Thymus (tissue), 11 donors: ENCODE measurements around the gene CAMK2B. TPM values are rescaled to one million over a fixed set of nuclear protein-coding genes. Genes with fewer than 3 reads are reported as not detected.
"Not testable (repeated sequence)": the region's sequence is repeated elsewhere in the genome, so short reads cannot be mapped to it uniquely, and the experiment has no call there.

ENCODE experiments used
- DNase-seq, 9 donors: peaks; one replicate each; pipeline ENCODE4 v3.0.0-alpha.2; 2013; ENCODE audit warnings: low spot score in 9 of 9, low read depth in 6 of 9, missing footprints in 1 of 9
- H3K27ac ChIP-seq, 2 donors: one replicate each; pipeline ENCODE4 v1.5.1; 2013; ENCODE audit warnings: control low read depth in 1 of 2, low read depth in 1 of 2, low read length in 1 of 2, mild to moderate bottlenecking in 1 of 2, moderate library complexity in 1 of 2
- H3K27me3 ChIP-seq, 2 donors: one replicate each; pipeline ENCODE4 v1.5.1; 2013; ENCODE audit warnings: low read length in 1 of 2; ENCODE audit not compliant: control insufficient read depth in 2 of 2, insufficient read depth in 1 of 2
- H3K36me3 ChIP-seq, 2 donors: one replicate each; pipeline ENCODE4 v1.5.1; 2013; ENCODE audit warnings: low read length in 1 of 2, mild to moderate bottlenecking in 1 of 2, moderate library complexity in 1 of 2; ENCODE audit not compliant: control insufficient read depth in 2 of 2, insufficient read depth in 2 of 2
- H3K4me1 ChIP-seq, 2 donors: one replicate each; pipeline ENCODE4 v1.5.1; 2013; ENCODE audit warnings: low read length in 2 of 2; ENCODE audit not compliant: control insufficient read depth in 2 of 2, insufficient read depth in 2 of 2
- H3K4me3 ChIP-seq, 2 donors: one replicate each; pipeline ENCODE4 v1.5.1; 2013; ENCODE audit warnings: low read length in 2 of 2, control low read depth in 1 of 2, mild to moderate bottlenecking in 1 of 2
- H3K9me3 ChIP-seq, 2 donors: one replicate each; pipeline ENCODE4 v1.5.1; 2013; ENCODE audit warnings: low read length in 1 of 2, mild to moderate bottlenecking in 1 of 2; ENCODE audit not compliant: control insufficient read depth in 2 of 2, insufficient read depth in 1 of 2
- WGBS: extraction: QIAGEN DNeasy Blood & Tissue Kit; methylation state at CpG from one replicate; pipeline ENCODE4 v1.1.7; 2013; 5-methylcytosine and 5-hydroxymethylcytosine counted together
- polyA plus RNA-seq: library from polyadenylated mRNA; stranded (reverse); fragments of 200-250 nt; gene quantifications from one replicate; pipeline ENCODE4 v1.2.3, GENCODE V29; 2013
- total RNA-seq: library from RNA; stranded (reverse); fragments of 120-200 nt; gene quantifications from one replicate; pipeline ENCODE4 v1.2.4, GENCODE V29; 2013
- donor health status: healthy.

CAMK2B gene
- total and polyA plus RNA-seq, 2 donors, result 0.85 to 3.1 TPM

DNA sequence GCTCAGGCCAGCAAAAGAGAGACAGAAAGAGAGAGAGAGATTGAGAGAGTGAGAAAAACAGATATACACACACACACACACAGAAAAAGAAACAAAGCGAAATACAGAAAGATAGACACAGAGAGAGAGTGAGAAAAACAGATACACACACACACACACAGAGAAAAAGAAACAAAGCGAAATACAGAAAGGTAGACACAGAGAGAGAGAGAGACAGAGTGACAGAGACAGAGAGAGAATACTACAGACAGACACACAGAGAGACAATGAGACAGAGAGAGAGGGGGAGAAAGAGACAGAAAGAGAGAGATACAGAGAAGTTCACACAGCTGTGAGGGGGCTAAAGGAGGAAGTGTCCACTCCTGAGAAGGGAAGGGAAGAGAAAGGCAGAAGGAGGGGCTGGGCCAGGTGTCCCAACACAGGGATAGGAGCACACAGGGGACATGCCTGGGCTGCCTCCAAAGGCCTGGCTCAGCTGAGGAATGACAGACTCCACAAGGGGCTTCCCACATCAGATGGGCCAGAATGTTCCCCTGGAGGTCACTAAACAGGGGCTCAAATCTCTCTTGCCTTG is 140.4 kb downstream of the CAMK2B start:
- Histone ChIP-seq H3K36me3 (no peaks in the 10 kb centered on the region), H3K27me3 (peaks cover 0 to 2% of the 10 kb centered on the region in 2 donors), H3K4me3 (no peak overlapping the region), H3K9me3 (peaks cover 0 to 7% of the 10 kb centered on the region in 2 donors), H3K4me1 (no peaks in the 10 kb centered on the region), H3K27ac (no peak overlapping the region)
- no peak for DNase-seq
- 98% methylated on average over 2 of the region's 2 CpGs for WGBS

DNA sequence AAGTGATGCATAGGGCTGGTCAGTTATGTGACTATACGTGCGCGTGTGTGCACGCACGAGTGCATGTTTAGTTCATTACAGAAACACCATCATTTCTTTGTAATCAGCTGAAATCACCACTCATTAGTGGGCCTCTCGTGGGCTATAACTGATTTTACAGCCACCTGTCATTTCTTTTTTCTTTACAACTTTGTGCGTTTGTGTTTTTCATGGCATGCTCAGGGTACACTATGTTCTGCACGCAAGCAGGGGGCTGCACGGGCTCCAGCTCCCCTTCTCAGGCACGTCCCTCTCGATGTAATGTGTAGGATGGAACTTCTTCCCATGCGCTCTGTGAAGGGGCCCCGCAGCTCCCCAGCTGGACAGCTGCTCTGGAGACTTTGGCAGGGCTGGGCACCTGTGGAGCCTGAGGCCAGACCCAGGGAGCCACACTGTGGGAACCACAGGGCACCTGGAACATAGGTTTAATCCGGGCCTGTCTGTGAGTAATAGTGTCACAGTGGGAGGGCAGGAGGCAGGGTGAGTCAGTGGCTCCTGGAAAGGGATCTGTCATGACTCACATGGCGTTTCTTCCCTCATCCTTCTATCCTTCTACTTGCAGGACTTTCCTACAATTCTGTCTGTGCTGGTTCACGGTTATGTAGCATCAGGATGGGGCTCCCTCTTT is 141.1 kb downstream of the CAMK2B start:
- Histone ChIP-seq H3K9me3 (peaks cover 0 to 7% of the 10 kb centered on the region in 2 donors), H3K27me3 (peaks cover 0 to 2% of the 10 kb centered on the region in 2 donors), H3K4me3 (no peak overlapping the region), H3K36me3 (no peaks in the 10 kb centered on the region), H3K4me1 (no peaks in the 10 kb centered on the region), H3K27ac (no peak overlapping the region)
- 94% methylated on average over 16 of the region's 16 CpGs for WGBS
- DNase-seq, result no peak

DNA sequence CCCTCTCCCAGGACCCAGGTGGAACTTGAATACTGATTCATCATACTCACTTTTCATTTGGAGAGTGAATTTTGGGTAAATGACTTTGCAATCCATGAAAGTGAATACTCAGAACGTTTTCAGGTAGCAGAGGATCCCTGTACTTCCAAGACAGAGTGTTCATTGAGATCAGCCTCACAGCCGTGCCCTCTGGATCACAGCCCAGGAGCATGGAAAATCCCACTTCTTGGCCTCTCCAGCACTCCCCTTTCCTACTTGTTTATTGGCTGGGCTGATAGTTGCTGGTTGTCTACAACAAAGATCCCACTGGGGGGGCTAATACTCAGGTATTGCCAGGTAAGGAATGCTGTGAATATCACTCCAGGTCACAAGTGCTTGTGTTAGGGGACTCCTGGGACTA is 142.0 kb downstream of the CAMK2B start:
- peaks cover 0 to 2% of the 10 kb centered on the region in 2 donors for H3K27me3 ChIP-seq
- DNase-seq, result no peak
- no peaks in the 10 kb centered on the region for H3K4me1 ChIP-seq
- peaks cover 0 to 7% of the 10 kb centered on the region in 2 donors for H3K9me3 ChIP-seq
- no peak overlapping the region for H3K4me3 ChIP-seq
- H3K36me3 ChIP-seq, result no peaks in the 10 kb centered on the region
- no peak overlapping the region for H3K27ac ChIP-seq
- 74% methylated on average over 2 of the region's 2 CpGs for WGBS

DNA sequence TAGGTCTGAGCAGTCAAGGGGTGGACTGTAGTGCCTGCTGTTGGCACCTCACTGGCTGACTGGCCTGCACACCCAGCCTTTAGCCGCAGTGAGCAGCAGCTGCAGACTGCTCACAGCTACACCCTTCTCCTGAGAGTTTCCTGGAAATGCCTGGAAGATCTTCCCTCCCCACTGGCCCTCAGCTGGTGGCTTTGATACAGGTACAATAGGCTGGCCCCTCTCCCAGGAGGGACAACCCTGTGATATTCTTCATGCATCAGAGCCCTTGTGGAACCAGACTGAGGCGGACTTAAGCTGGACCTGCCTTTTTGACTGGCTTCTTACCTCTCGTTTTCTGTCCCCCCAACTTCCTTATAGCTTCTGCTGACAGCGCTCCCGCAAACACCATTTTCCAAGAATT is 142.6 kb downstream of the CAMK2B start:
- 85% methylated on average over 5 of the region's 5 CpGs for WGBS
- no peaks in the 10 kb centered on the region for H3K4me1 ChIP-seq
- DNase-seq, result no peak
- H3K9me3 ChIP-seq, result peaks cover 0 to 7% of the 10 kb centered on the region in 2 donors
- H3K27me3 ChIP-seq, result no peaks in the 10 kb centered on the region
- no peak overlapping the region for H3K4me3 ChIP-seq
- H3K27ac ChIP-seq, result no peak overlapping the region
- H3K36me3 ChIP-seq, result no peaks in the 10 kb centered on the region

DNA sequence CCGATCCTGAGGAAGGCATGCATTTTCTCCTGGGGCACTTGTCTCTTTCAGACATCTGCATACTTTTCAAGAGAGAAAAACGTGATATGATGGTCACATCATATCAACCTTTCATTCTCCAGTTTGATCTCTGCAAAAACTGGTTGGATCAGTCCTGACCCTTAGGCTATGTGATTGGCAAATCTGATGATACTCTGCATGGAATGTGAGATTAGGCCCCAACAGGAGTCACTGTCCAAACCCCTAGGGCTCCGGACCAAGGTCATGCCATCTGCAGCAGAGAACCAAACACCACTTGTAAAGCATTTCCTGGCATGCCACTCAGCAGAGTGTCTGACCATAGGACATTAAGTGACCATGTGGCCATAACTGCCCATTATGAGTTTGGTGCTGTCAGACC is 144.8 kb downstream of the CAMK2B start:
- Histone ChIP-seq H3K27me3 (peaks cover 0 to 7% of the 10 kb centered on the region in 2 donors), H3K4me1 (no peaks in the 10 kb centered on the region), H3K36me3 (no peaks in the 10 kb centered on the region), H3K27ac (no peak overlapping the region), H3K9me3 (peaks cover 0 to 7% of the 10 kb centered on the region in 2 donors), H3K4me3 (no peak overlapping the region)
- DNase-seq, result no peak
- 84% methylated on average over 3 of the region's 3 CpGs for WGBS

DNA sequence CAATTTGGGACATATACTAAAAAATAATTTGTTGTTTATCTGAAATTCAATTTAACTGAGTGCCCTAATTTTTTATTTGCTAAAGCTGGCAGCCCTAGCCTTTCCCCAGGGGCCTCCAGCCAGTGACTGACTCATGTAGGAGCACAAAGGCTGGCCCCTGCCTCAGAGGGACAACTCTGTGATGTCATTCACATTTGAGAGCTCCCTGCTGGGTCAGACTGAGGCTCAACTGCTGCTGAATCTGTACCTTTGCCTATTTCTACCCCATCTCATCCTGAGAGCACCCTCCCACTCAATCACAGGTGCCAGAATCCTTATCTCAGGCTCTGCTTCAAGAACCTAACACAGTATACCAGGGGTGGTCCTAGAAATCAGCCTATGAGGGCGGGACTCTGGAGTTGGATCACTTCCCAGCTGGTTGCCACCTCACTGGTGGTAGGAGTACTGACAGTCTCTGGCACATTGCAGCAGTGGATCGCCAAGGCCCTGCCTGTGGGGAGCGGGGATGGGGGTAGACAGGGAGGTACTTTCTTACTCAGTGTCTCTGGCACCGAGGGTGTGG is 147.7 kb downstream of the CAMK2B start:
- H3K4me1 ChIP-seq, result no peaks in the 10 kb centered on the region
- 90% methylated on average over 4 of the region's 4 CpGs for WGBS
- peaks cover 0 to 2% of the 10 kb centered on the region in 2 donors for H3K9me3 ChIP-seq
- no peaks in the 10 kb centered on the region for H3K36me3 ChIP-seq
- no peak overlapping the region for H3K4me3 ChIP-seq
- H3K27me3 ChIP-seq, result peaks cover 0 to 11% of the 10 kb centered on the region in 2 donors
- no peak overlapping the region for H3K27ac ChIP-seq
- DNase-seq, result no peak

DNA sequence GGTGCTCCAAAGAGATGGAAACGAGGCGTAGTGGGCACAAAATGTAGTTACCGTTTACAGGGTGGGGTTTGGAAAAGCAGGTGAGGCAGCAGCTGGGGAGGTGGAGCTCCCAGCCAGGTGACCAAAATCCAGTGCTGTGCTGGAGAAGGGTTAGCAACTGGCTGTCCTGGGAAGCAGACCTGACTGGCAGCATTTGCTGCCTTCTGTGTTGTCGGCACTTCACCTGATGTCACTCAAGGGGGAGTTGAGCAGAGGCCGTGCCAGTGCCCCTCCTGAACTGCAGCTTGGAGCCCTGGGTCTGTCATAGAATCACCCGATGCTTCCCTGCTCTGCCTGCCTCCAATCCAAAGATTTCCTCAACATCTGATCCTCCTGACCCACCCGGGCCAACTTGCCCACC is 148.9 kb downstream of the CAMK2B start:
- 74% methylated on average over 7 of the region's 7 CpGs for WGBS
- Histone ChIP-seq H3K4me1 (no peaks in the 10 kb centered on the region), H3K36me3 (no peaks in the 10 kb centered on the region), H3K27me3 (peaks cover 0 to 13% of the 10 kb centered on the region in 2 donors), H3K4me3 (no peak overlapping the region), H3K27ac (no peak overlapping the region), H3K9me3 (no peaks in the 10 kb centered on the region)
- no peak for DNase-seq

DNA sequence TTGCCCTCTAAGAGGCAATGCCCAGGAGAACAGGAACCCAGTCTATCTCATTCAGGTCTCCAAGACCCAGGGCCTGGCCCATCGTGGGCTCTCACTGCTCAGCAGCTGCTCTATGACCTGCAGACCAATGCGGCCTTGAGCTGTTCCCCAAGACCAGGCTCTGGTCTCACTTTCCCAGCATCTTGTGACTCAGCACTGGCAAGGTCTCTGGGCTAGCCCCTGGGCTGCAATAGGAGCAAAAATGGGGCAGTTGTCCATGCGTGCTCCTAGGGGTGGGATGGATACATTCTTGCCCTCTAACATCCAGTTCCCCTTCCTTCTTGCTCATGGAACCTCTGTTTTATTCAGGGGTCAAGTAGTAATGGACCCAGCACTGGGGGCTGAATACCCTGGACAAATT is 149.7 kb downstream of the CAMK2B start:
- Histone ChIP-seq H3K4me1 (no peaks in the 10 kb centered on the region), H3K27ac (no peak overlapping the region), H3K9me3 (no peaks in the 10 kb centered on the region), H3K27me3 (peaks cover 0 to 13% of the 10 kb centered on the region in 2 donors), H3K4me3 (no peak overlapping the region), H3K36me3 (no peaks in the 10 kb centered on the region)
- 91% methylated on average over 3 of the region's 3 CpGs for WGBS
- no peak for DNase-seq

DNA sequence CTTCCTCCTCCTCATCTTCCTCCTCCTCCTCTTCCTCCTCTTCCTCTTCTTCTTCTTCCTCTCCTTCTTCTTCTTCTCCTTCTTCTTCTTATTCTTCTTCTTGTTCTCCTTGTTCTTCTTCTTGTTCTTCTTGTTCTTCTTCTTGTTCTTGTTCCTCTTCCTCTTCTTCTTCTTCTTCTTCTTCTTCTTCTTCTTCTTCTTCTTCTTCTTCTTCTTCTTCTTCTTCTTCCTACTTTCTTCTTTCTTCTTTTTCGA is 150.8 kb downstream of the CAMK2B start:
- 89% methylated on average over 1 of the region's 1 CpG for WGBS
- not testable (repeated sequence) for H3K4me3 ChIP-seq

More for the DNA sequence above, 150.8 kb downstream of the CAMK2B start:
- not testable (repeated sequence) for H3K27ac ChIP-seq, H3K36me3 ChIP-seq, H3K9me3 ChIP-seq, H3K4me1 ChIP-seq, DNase-seq
- peaks cover 0 to 13% of the 10 kb centered on the region in 2 donors for H3K27me3 ChIP-seq
